Fibroblast of peridontal ligament (primary cell): ENCODE data around the gene MATN1.

Experiments
- DNase-seq: peaks from one replicate; pipeline ENCODE4 v3.0.0-alpha.2; 2010; ENCODE audit errors: extremely low read depth

The MATN1 gene

GRCh38 chr1:30745156-30745833, 21.9 kb upstream of the MATN1 start:
- no peak for DNase-seq

GRCh38 chr1:30744060-30744756, 20.8 kb upstream of the MATN1 start:
- peak; percentile 46 for DNase-seq

GRCh38 chr1:30743584-30744059, 20.2 kb upstream of the MATN1 start:
- DNase-seq, result no peak

GRCh38 chr1:30742963-30743559, 19.7 kb upstream of the MATN1 start:
- DNase-seq, result no peak

- DNase-seq, result no peak
Measured at GRCh38 chr1:30742300-30742962, 19.0 kb upstream of the MATN1 start.

GRCh38 chr1:30741239-30741894, 18.0 kb upstream of the MATN1 start:
- DNase-seq, result no peak

GRCh38 chr1:30740251-30741238, 17.2 kb upstream of the MATN1 start:
- no peak for DNase-seq

GRCh38 chr1:30739601-30740000, 16.2 kb upstream of the MATN1 start:
- DNase-seq, result no peak

- no peak for DNase-seq
Measured at GRCh38 chr1:30738715-30739559, 15.6 kb upstream of the MATN1 start.

GRCh38 chr1:30738040-30738714, 14.8 kb upstream of the MATN1 start:
- DNase-seq, result no peak

GRCh38 chr1:30737357-30738039, 14.1 kb upstream of the MATN1 start:
- DNase-seq, result no peak

GRCh38 chr1:30735668-30736498, 12.5 kb upstream of the MATN1 start:
- DNase-seq, result no peak

GRCh38 chr1:30735124-30735523, 11.7 kb upstream of the MATN1 start:
- no peak for DNase-seq

GRCh38 chr1:30734580-30734979, 11.2 kb upstream of the MATN1 start:
- DNase-seq, result no peak

- no peak for DNase-seq
Measured at GRCh38 chr1:30734106-30734505, 10.7 kb upstream of the MATN1 start.

GRCh38 chr1:30733493-30733892, 10.1 kb upstream of the MATN1 start:
- no peak for DNase-seq

- DNase-seq, result peak; percentile 10
Measured at GRCh38 chr1:30732277-30732996, 9.1 kb upstream of the MATN1 start.
